NCI-H146 treated with DMSO at 0.1 percent for 48 hours (cell line): ENCODE data around the gene CAPN14.
"Not testable (repeated sequence)": the region's sequence is repeated elsewhere in the genome, so short reads cannot be mapped to it uniquely, and the experiment has no call there.

Experiments used
- DNase-seq: peaks from one replicate; lab custom pipeline; 2025; ENCODE audit not compliant: unreplicated experiment; lab: John Stamatoyannopoulos, UW

The CAPN14 gene

GRCh38 chr2:31200972-31201371 lies 16.3 kb downstream of the CAPN14 start:
- DNase-seq, result no peak

- DNase-seq, result no peak
These were observed 18.1 kb downstream of the CAPN14 start for GRCh38 chr2:31199206-31199605.

- no peak for DNase-seq
These were observed 19.6 kb downstream of the CAPN14 start for GRCh38 chr2:31197669-31198068.

GRCh38 chr2:31197166-31197565 lies 20.1 kb downstream of the CAPN14 start:
- DNase-seq, result no peak

- DNase-seq, result no peak
These were observed 20.7 kb downstream of the CAPN14 start for GRCh38 chr2:31196622-31197021.

- DNase-seq, result no peak
These were observed 23.5 kb downstream of the CAPN14 start for GRCh38 chr2:31193806-31194205.

- DNase-seq, result no peak
These were observed 24.4 kb downstream of the CAPN14 start for GRCh38 chr2:31192851-31193392.

GRCh38 chr2:31192396-31192795 lies 24.9 kb downstream of the CAPN14 start:
- DNase-seq, result no peak

- no peak for DNase-seq
These were observed 25.4 kb downstream of the CAPN14 start for GRCh38 chr2:31191931-31192330.

GRCh38 chr2:31190188-31190587 lies 27.1 kb downstream of the CAPN14 start:
- DNase-seq, result no peak

GRCh38 chr2:31189141-31189540 lies 28.2 kb downstream of the CAPN14 start:
- no peak for DNase-seq

GRCh38 chr2:31188131-31188530 lies 29.2 kb downstream of the CAPN14 start:
- DNase-seq, result no peak

GRCh38 chr2:31187166-31187565 lies 30.1 kb downstream of the CAPN14 start:
- no peak for DNase-seq

- DNase-seq, result not testable (repeated sequence)
These were observed 33.3 kb downstream of the CAPN14 start for GRCh38 chr2:31183973-31184372.

GRCh38 chr2:31176742-31177141 lies 40.6 kb downstream of the CAPN14 start:
- no peak for DNase-seq

- DNase-seq, result no peak
These were observed 46.2 kb downstream of the CAPN14 start for GRCh38 chr2:31171142-31171541.

- peak; percentile 8 for DNase-seq
These were observed 47.1 kb downstream of the CAPN14 start for GRCh38 chr2:31170071-31170698.

- no peak for DNase-seq
These were observed 49.0 kb downstream of the CAPN14 start for GRCh38 chr2:31168291-31168690.

GRCh38 chr2:31166925-31167324 lies 50.4 kb downstream of the CAPN14 start:
- no peak for DNase-seq

- DNase-seq, result no peak
These were observed 54.2 kb downstream of the CAPN14 start for GRCh38 chr2:31163011-31163539.

- DNase-seq, result no peak
These were observed 55.7 kb downstream of the CAPN14 start for GRCh38 chr2:31161637-31162036.

GRCh38 chr2:31151501-31151900 lies 65.8 kb downstream of the CAPN14 start:
- DNase-seq, result no peak

GRCh38 chr2:31150120-31150670 lies 67.1 kb downstream of the CAPN14 start:
- no peak for DNase-seq
